ENCODE data around the gene WFDC8. TPM values are rescaled to one million over a fixed set of nuclear protein-coding genes. Genes with fewer than 3 reads are reported as not detected.
A peak's percentile ranks its signal among the peaks of the same experiment; 100 is the strongest.
"Not testable (repeated sequence)": the region's sequence is repeated elsewhere in the genome, so short reads cannot be mapped to it uniquely, and the experiment has no call there.

The WFDC8 gene
- polyA plus RNA-seq (ENCODE audit: low read depth in 6 of 6) = not detected

DNA sequence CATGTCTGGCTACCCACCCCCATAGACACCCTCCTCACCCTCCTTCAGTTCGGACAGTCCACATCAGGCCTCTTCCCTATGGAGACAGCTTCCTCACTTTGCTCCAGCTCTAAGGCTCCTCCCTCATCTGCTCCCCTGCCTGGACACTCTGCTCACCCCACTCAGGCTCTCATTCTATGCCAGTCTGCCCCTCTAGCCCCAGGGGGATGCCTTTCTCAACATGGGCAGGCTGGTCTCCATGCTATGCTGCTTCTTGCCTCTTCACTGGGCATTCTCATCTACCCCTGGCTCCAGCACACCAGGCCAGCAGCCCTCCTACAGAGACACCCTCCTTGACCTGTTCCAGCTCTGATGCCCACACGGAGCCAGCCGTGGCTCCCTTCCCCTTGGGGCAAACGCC lies at the start of gene WFDC8:
Gene WFDC8 (minus strand): TSS at position 101 of the 400 bp plus-strand sequence. CDS start 37 bp downstream, at position 64.
- H3K4me3 Mint-ChIP-seq = no peak within 1 kb of the TSS
- peaks cover 0 to 3% (median 0%) of the 10 kb centered on the region in 7 donors for H3K9me3 Mint-ChIP-seq
- peaks cover 22 to 39% (median 27%) of the 10 kb centered on the region in 3 donors for H3K27me3 Mint-ChIP-seq
- DNase-seq (no peak), ATAC-seq (ENCODE audit: low read depth in 2 of 2) (no peak)
- no peaks in the 10 kb centered on the region for H3K36me3 Mint-ChIP-seq
- H3K27ac Mint-ChIP-seq = no peak within 1 kb of the TSS
- H3K4me1 Mint-ChIP-seq = no peaks in the 10 kb centered on the region

DNA sequence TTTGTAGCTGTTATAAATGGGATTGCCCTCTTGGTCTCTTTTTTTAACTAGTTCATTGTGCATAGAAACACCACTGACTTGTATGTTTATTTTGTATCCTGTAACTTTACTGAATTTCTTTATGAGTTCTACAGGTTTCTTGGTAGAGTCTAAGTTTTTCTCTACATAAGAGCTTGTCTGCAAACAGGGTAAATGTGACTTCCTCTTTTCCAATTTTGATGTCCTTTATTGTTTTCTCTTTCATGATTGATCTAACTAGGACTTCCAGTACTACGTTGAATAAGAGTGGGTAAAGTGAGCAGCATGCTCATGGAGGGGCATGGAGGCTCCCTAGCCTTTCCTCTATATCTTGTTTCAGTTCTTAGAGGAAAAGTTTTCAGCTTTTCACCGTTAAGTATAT lies 47.5 kb upstream of the WFDC8 start:
- no peak overlapping the region for H3K4me3 Mint-ChIP-seq
- peaks cover 24 to 44% (median 40%) of the 10 kb centered on the region in 3 donors for H3K27me3 Mint-ChIP-seq
- peaks cover 0 to under 1% of the 10 kb centered on the region in 2 donors for H3K36me3 Mint-ChIP-seq
- H3K27ac Mint-ChIP-seq = no peak overlapping the region
- H3K9me3 Mint-ChIP-seq = peaks cover 0 to 23% (median 8%) of the 10 kb centered on the region in 7 donors
- ATAC-seq (ENCODE audit: low read depth in 2 of 2) (no peak), DNase-seq (no peak)
- peaks cover 0 to 9% (median 0%) of the 10 kb centered on the region in 3 donors for H3K4me1 Mint-ChIP-seq

DNA sequence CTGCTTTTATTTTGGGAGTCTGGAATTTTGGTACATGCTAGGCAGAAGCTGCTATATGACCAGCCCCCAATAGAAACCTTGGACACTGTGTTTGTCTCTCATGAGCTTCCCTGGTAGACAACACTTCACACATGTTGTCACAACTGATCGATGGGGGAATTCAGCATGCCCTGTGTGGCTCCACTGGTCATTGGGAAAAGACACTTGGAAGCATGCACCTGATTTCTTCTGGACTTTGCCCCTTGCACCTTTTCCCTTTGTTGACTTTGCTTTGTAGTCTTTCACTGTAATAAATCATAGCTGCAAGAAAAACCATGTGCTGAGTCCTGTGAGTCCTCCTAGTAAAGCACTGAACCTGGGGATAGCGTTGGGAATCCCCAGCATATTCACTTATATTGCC lies 42.5 kb upstream of the WFDC8 start:
- ATAC-seq (ENCODE audit: low read depth in 2 of 2) (no peak), DNase-seq (no peak)
- Mint-ChIP-seq H3K4me1 (no peaks in the 10 kb centered on the region), H3K4me3 (no peak overlapping the region), H3K27me3 (peaks cover 8 to 39% (median 27%) of the 10 kb centered on the region in 3 donors), H3K9me3 (peaks cover 0 to 29% (median 12%) of the 10 kb centered on the region in 7 donors), H3K36me3 (peaks cover 0 to 8% of the 10 kb centered on the region in 2 donors), H3K27ac (no peak overlapping the region)

DNA sequence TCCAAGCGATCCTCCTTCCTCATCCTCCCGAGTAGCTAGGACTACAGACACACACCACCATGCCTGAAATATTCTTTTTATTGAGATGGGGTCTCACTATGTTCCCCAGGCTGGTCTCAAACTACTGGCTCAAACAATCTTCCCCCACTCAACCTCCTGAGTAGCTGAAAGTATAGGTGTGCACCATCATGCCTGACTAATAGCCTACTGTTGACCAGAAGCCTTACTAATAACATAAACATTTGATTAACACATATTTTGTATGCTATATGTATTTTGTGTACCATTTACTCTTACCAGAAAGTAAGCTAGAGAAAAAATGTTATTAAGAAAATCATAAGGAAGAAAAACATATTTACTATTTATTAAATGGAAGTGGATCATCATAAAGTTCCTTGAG lies 38.5 kb upstream of the WFDC8 start:
- ATAC-seq (ENCODE audit: low read depth in 2 of 2) (no peak), DNase-seq (no peak)
- H3K27me3 Mint-ChIP-seq = peaks cover 27 to 38% (median 30%) of the 10 kb centered on the region in 3 donors
- H3K4me1 Mint-ChIP-seq = no peaks in the 10 kb centered on the region
- peaks cover 0 to 7% (median 2%) of the 10 kb centered on the region in 7 donors for H3K9me3 Mint-ChIP-seq
- H3K27ac Mint-ChIP-seq = no peak overlapping the region
- no peak overlapping the region for H3K4me3 Mint-ChIP-seq
- H3K36me3 Mint-ChIP-seq = peaks cover 0 to 8% of the 10 kb centered on the region in 2 donors

GRCh38 chr20:45612314-45612713 lies 33.2 kb upstream of the WFDC8 start:
- Mint-ChIP-seq H3K36me3 (peaks cover 8 to 13% of the 10 kb centered on the region in 2 donors), H3K4me3 (no peak overlapping the region), H3K4me1 (no peaks in the 10 kb centered on the region), H3K9me3 (peaks cover 4 to 8% (median 6%) of the 10 kb centered on the region in 7 donors), H3K27me3 (peaks cover 53 to 73% (median 58%) of the 10 kb centered on the region in 3 donors), H3K27ac (no peak overlapping the region)
- ATAC-seq (ENCODE audit: low read depth in 2 of 2) (no peak), DNase-seq (no peak)

GRCh38 chr20:45611054-45611453 lies 32.0 kb upstream of the WFDC8 start:
- Mint-ChIP-seq H3K4me3 (no peak overlapping the region), H3K27ac (no peak overlapping the region), H3K9me3 (peaks cover 5 to 21% (median 13%) of the 10 kb centered on the region in 7 donors), H3K36me3 (peaks cover 10 to 13% of the 10 kb centered on the region in 2 donors), H3K4me1 (no peaks in the 10 kb centered on the region), H3K27me3 (peaks cover 53 to 77% (median 65%) of the 10 kb centered on the region in 3 donors)
- DNase-seq (no peak), ATAC-seq (ENCODE audit: low read depth in 2 of 2) (no peak)

- Mint-ChIP-seq H3K4me1 (no peaks in the 10 kb centered on the region), H3K9me3 (peaks cover 5 to 37% (median 20%) of the 10 kb centered on the region in 7 donors), H3K4me3 (no peak overlapping the region), H3K27ac (no peak overlapping the region), H3K27me3 (peaks cover 37 to 62% (median 59%) of the 10 kb centered on the region in 3 donors), H3K36me3 (peaks cover 13% of the 10 kb centered on the region in 2 donors)
- DNase-seq (no peak), ATAC-seq (ENCODE audit: low read depth in 2 of 2) (no peak)
Observed at GRCh38 chr20:45607810-45608209, 28.7 kb upstream of the WFDC8 start.

- DNase-seq = no peak
- ATAC-seq (ENCODE audit: low read depth in 2 of 2) = no peak
- Mint-ChIP-seq H3K9me3 (peaks cover 0 to 5% (median 0%) of the 10 kb centered on the region in 7 donors), H3K36me3 (no peaks in the 10 kb centered on the region), H3K27ac (no peak overlapping the region), H3K27me3 (peaks cover 33 to 43% (median 40%) of the 10 kb centered on the region in 3 donors), H3K4me1 (no peaks in the 10 kb centered on the region), H3K4me3 (no peak overlapping the region)
Observed at GRCh38 chr20:45595235-45595634, 16.2 kb upstream of the WFDC8 start.

DNA sequence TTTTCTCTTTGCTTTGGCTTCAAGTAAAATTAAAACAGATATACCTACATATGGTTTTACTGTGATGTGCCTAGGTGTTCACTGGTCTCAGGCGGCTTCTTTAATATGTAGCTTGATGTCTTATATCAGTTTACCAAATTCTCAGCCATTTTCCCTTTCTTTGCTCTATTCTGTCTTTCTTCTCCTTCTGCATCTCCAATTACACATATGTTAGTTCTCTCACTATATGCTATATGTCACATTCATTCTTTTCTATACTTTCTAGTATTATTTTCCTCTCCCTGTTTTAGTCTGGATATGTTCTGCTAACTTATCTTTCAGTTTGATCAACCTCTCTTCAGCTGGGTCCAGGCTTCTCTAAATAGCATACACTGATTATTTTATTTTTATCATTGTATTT lies 14.4 kb upstream of the WFDC8 start:
- Mint-ChIP-seq H3K27ac (no peak overlapping the region), H3K36me3 (no peaks in the 10 kb centered on the region), H3K4me3 (no peak overlapping the region), H3K9me3 (peaks cover 0 to 5% (median 0%) of the 10 kb centered on the region in 7 donors), H3K27me3 (peaks cover 31 to 45% (median 38%) of the 10 kb centered on the region in 3 donors), H3K4me1 (no peaks in the 10 kb centered on the region)
- ATAC-seq (ENCODE audit: low read depth in 2 of 2) (no peak), DNase-seq (no peak)

DNA sequence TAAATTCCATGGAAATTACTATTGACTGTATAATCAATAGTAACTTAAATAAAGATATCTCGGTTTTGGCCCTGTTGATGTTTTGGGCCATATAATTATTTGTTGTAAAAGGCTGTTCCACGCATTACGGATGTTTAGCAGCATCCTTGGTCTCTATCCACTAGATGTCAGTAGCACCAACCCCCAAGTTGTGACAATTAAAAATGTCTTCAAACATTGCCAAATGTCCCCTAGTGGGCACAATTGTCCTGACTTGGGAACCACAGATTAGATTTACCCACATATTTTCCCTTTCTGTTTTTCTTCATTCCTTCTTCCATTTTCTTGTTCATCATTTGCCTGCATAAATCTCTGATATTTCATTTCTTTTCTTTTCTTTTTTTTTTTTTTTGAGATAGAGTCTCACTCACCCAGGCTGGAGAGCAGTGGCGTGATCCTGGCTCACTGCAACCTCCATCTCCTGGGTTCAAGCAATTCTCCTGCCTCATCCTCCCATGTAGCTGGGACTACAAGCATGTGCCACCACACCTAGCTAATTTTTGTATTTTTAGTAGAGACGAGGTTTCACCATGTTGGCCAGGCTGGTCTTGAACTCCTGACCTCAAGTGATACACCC lies 13.6 kb upstream of the WFDC8 start:
- Mint-ChIP-seq H3K4me1 (no peaks in the 10 kb centered on the region), H3K27me3 (peaks cover 23 to 44% (median 33%) of the 10 kb centered on the region in 3 donors), H3K27ac (no peak overlapping the region), H3K9me3 (peaks cover 0 to 5% (median 0%) of the 10 kb centered on the region in 7 donors), H3K4me3 (no peak overlapping the region), H3K36me3 (no peaks in the 10 kb centered on the region)
- DNase-seq (peak; percentile 39), ATAC-seq (ENCODE audit: low read depth in 2 of 2) (peak; percentile 71 to 78)

DNA sequence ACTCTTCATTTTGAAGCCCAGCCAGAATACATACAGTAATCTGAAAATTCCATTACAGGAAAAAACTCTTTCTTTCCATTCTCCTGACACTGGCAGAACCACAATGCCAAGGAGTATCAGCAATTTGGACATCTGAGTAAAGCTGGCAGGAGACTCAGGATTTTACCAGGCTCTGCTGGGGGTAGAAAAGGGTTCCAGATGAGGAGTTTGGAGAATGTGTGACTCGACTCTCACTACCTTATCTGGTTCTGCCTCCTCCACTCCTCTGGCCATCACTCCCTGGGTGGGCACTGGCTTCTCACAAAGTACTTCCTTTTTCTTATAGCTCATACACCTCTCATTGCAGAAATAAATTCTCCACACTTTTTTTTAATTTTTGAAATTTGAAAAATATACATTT lies 10.6 kb upstream of the WFDC8 start:
- no peak for ATAC-seq (ENCODE audit: low read depth in 2 of 2)
- Mint-ChIP-seq H3K27ac (no peak overlapping the region), H3K4me1 (no peaks in the 10 kb centered on the region), H3K36me3 (no peaks in the 10 kb centered on the region), H3K27me3 (peaks cover 15 to 39% (median 23%) of the 10 kb centered on the region in 3 donors), H3K4me3 (no peak overlapping the region), H3K9me3 (peaks cover 0 to 5% (median 0%) of the 10 kb centered on the region in 7 donors)
- no peak for DNase-seq

DNA sequence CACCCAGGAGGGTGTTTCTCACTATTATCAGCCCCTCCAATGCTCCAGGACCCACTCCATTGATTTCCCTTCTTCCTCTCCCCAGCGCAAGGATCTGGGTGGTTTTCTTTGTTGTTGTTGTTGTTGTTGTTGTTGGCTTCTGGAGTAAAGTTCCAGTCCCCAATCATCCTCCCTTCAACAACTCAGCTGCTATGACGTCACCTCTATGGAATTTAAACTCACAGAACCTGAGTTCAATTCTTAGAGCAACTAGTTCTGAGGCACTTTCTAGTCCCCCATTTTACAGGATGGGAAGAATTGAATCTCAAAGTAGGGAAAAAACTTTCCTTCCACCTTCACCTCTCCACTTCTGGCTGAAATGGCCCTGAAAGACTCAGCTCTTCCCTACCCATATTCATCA lies 9.7 kb upstream of the WFDC8 start:
- ATAC-seq (ENCODE audit: low read depth in 2 of 2) (no peak), DNase-seq (no peak)
- H3K27me3 Mint-ChIP-seq = peaks cover 8 to 32% (median 20%) of the 10 kb centered on the region in 3 donors
- no peak overlapping the region for H3K27ac Mint-ChIP-seq
- H3K4me3 Mint-ChIP-seq = no peak overlapping the region
- peaks cover 0 to 5% (median 0%) of the 10 kb centered on the region in 7 donors for H3K9me3 Mint-ChIP-seq
- no peaks in the 10 kb centered on the region for H3K36me3 Mint-ChIP-seq
- H3K4me1 Mint-ChIP-seq = no peaks in the 10 kb centered on the region

- H3K4me3 Mint-ChIP-seq; H3K36me3 Mint-ChIP-seq; H3K4me1 Mint-ChIP-seq; DNase-seq; H3K9me3 Mint-ChIP-seq; H3K27ac Mint-ChIP-seq; ATAC-seq (ENCODE audit: low read depth in 2 of 2): not testable (repeated sequence)
- peaks cover 1 to 22% (median 10%) of the 10 kb centered on the region in 3 donors for H3K27me3 Mint-ChIP-seq
Observed at GRCh38 chr20:45585986-45586385, 6.9 kb upstream of the WFDC8 start.

DNA sequence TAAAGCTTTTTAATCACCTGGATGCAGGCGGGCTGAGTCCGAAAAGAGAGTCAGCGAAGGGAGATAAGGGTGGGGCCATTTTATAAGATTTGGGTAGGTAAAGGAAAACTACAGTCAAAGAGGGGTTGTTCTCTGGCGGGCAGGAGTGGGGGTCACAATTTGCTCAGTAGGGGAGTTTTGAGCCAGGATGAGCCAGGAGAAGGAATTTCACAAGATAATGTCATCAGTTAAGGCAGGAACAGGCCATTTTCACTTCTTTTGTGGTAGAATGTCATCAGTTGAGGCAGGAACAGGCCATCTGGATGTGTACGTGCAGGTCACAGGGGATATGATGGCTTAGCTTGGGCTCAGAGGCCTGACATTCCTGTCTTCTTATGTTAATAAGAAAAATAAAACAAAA lies 5.2 kb upstream of the WFDC8 start:
- H3K36me3 Mint-ChIP-seq; H3K9me3 Mint-ChIP-seq; H3K4me1 Mint-ChIP-seq; DNase-seq; ATAC-seq (ENCODE audit: low read depth in 2 of 2); H3K4me3 Mint-ChIP-seq; H3K27ac Mint-ChIP-seq: not testable (repeated sequence)
- peaks cover 16 to 34% (median 18%) of the 10 kb centered on the region in 3 donors for H3K27me3 Mint-ChIP-seq
